ENCODE results near the gene HNRNPK. TPM values are rescaled to one million over a fixed set of nuclear protein-coding genes. Genes with fewer than 3 reads are reported as not detected.
A peak's percentile ranks its signal among the peaks of the same experiment; 100 is the strongest.

HNRNPK gene
- total RNA-seq, 3 donors from 2014 or later: 929 to 978 (median 948) TPM

- peaks cover 20% of the 10 kb centered on the region for H3K4me1 Mint-ChIP-seq (ENCODE audit: low read depth)
- no peak for ATAC-seq
- H3K36me3 Mint-ChIP-seq (ENCODE audit: insufficient read depth): peaks cover 20% of the 10 kb centered on the region
- no peak for DNase-seq
- H3K4me3 Mint-ChIP-seq: no peak overlapping the region
- H3K9me3 Mint-ChIP-seq: no peaks in the 10 kb centered on the region
- H3K27me3 Mint-ChIP-seq (ENCODE audit: low read depth): no peaks in the 10 kb centered on the region
Measured at GRCh38 chr9:83986765-83987401, 6.9 kb upstream of the HNRNPK start.

GRCh38 chr9:83986195-83986594, 6.2 kb upstream of the HNRNPK start:
- no peak for ATAC-seq
- H3K9me3 Mint-ChIP-seq: no peaks in the 10 kb centered on the region
- H3K4me1 Mint-ChIP-seq (ENCODE audit: low read depth): peaks cover 27% of the 10 kb centered on the region
- no peaks in the 10 kb centered on the region for H3K27me3 Mint-ChIP-seq (ENCODE audit: low read depth)
- DNase-seq: no peak
- H3K36me3 Mint-ChIP-seq (ENCODE audit: insufficient read depth): peaks cover 19% of the 10 kb centered on the region
- no peak overlapping the region for H3K4me3 Mint-ChIP-seq

GRCh38 chr9:83981126-83981871, 1.3 kb upstream of the HNRNPK start:
- no peak for ATAC-seq

GRCh38 chr9:83980395-83981125, 545 bp upstream of the HNRNPK start, which contains the start of gene RMI1:
TSS of gene RMI1 (plus strand) at chr9:83980805. CDS start at chr9:84000987, 20,182 bp downstream.
- peaks cover 39% of the 10 kb centered on the region for H3K4me1 Mint-ChIP-seq (ENCODE audit: low read depth)
- DNase-seq (peak; percentile 100), ATAC-seq (peak; percentile 77 to 79)
- peaks cover 39% of the 10 kb centered on the region for H3K36me3 Mint-ChIP-seq (ENCODE audit: insufficient read depth)
- H3K27me3 Mint-ChIP-seq (ENCODE audit: low read depth): no peaks in the 10 kb centered on the region
- no peaks in the 10 kb centered on the region for H3K9me3 Mint-ChIP-seq
- peak within 1 kb of the TSS; percentile 96 for H3K4me3 Mint-ChIP-seq

More at GRCh38 chr9:83981126-83981871, 1.3 kb upstream of the HNRNPK start:
- H3K9me3 Mint-ChIP-seq: no peaks in the 10 kb centered on the region
- no peak for DNase-seq
- peaks cover 32% of the 10 kb centered on the region for H3K36me3 Mint-ChIP-seq (ENCODE audit: insufficient read depth)
- H3K4me1 Mint-ChIP-seq (ENCODE audit: low read depth): peaks cover 32% of the 10 kb centered on the region
- peak overlapping the region; percentile 96 for H3K4me3 Mint-ChIP-seq
- H3K27me3 Mint-ChIP-seq (ENCODE audit: low read depth): no peaks in the 10 kb centered on the region

- H3K4me3 Mint-ChIP-seq: peak overlapping the region; percentile 96
- ATAC-seq (peak; percentile 52 to 61), DNase-seq (peak; percentile 87)
- H3K27me3 Mint-ChIP-seq (ENCODE audit: low read depth): no peaks in the 10 kb centered on the region
- peaks cover 53% of the 10 kb centered on the region for H3K36me3 Mint-ChIP-seq (ENCODE audit: insufficient read depth)
- no peaks in the 10 kb centered on the region for H3K9me3 Mint-ChIP-seq
- H3K4me1 Mint-ChIP-seq (ENCODE audit: low read depth): peaks cover 53% of the 10 kb centered on the region
Measured at GRCh38 chr9:83978992-83979811, 813 bp downstream of the HNRNPK start.

- no peaks in the 10 kb centered on the region for H3K9me3 Mint-ChIP-seq
- peaks cover 54% of the 10 kb centered on the region for H3K4me1 Mint-ChIP-seq (ENCODE audit: low read depth)
- DNase-seq (no peak), ATAC-seq (no peak)
- peaks cover 59% of the 10 kb centered on the region for H3K36me3 Mint-ChIP-seq (ENCODE audit: insufficient read depth)
- no peaks in the 10 kb centered on the region for H3K27me3 Mint-ChIP-seq (ENCODE audit: low read depth)
- H3K4me3 Mint-ChIP-seq: peak overlapping the region; percentile 96
Measured at GRCh38 chr9:83977196-83977595, 2.8 kb downstream of the HNRNPK start.

- no peaks in the 10 kb centered on the region for H3K27me3 Mint-ChIP-seq (ENCODE audit: low read depth)
- peaks cover 52% of the 10 kb centered on the region for H3K4me1 Mint-ChIP-seq (ENCODE audit: low read depth)
- ATAC-seq: no peak
- peaks cover 68% of the 10 kb centered on the region for H3K36me3 Mint-ChIP-seq (ENCODE audit: insufficient read depth)
- H3K9me3 Mint-ChIP-seq: no peaks in the 10 kb centered on the region
- no peak for DNase-seq
- H3K4me3 Mint-ChIP-seq: peak overlapping the region; percentile 96
Measured at GRCh38 chr9:83976372-83976771, 3.6 kb downstream of the HNRNPK start.

- Mint-ChIP-seq H3K4me3 (peak overlapping the region; percentile 17), H3K27me3 (ENCODE audit: low read depth) (no peaks in the 10 kb centered on the region), H3K4me1 (ENCODE audit: low read depth) (peaks cover 54% of the 10 kb centered on the region), H3K36me3 (ENCODE audit: insufficient read depth) (peaks cover 78% of the 10 kb centered on the region), H3K9me3 (no peaks in the 10 kb centered on the region)
- DNase-seq: no peak
- ATAC-seq: no peak
Measured at GRCh38 chr9:83975300-83975699, 4.7 kb downstream of the HNRNPK start.

- H3K4me3 Mint-ChIP-seq: no peak overlapping the region
- DNase-seq: no peak
- H3K9me3 Mint-ChIP-seq: no peaks in the 10 kb centered on the region
- H3K27me3 Mint-ChIP-seq (ENCODE audit: low read depth): no peaks in the 10 kb centered on the region
- peaks cover 55% of the 10 kb centered on the region for H3K4me1 Mint-ChIP-seq (ENCODE audit: low read depth)
- ATAC-seq: peak; percentile 17 to 22
- H3K36me3 Mint-ChIP-seq (ENCODE audit: insufficient read depth): peaks cover 78% of the 10 kb centered on the region
Measured at GRCh38 chr9:83972286-83972685, 7.7 kb downstream of the HNRNPK start.

GRCh38 chr9:83971485-83971884, 8.5 kb downstream of the HNRNPK start:
- DNase-seq (no peak), ATAC-seq (no peak)
- Mint-ChIP-seq H3K4me1 (ENCODE audit: low read depth) (peaks cover 47% of the 10 kb centered on the region), H3K4me3 (no peak overlapping the region), H3K27me3 (ENCODE audit: low read depth) (no peaks in the 10 kb centered on the region), H3K9me3 (no peaks in the 10 kb centered on the region), H3K36me3 (ENCODE audit: insufficient read depth) (peaks cover 76% of the 10 kb centered on the region)

GRCh38 chr9:83969602-83970001, 10.4 kb downstream of the HNRNPK start:
- peaks cover 58% of the 10 kb centered on the region for H3K36me3 Mint-ChIP-seq (ENCODE audit: insufficient read depth)
- no peaks in the 10 kb centered on the region for H3K9me3 Mint-ChIP-seq
- no peak for ATAC-seq
- H3K4me3 Mint-ChIP-seq: no peak overlapping the region
- peaks cover 29% of the 10 kb centered on the region for H3K4me1 Mint-ChIP-seq (ENCODE audit: low read depth)
- H3K27me3 Mint-ChIP-seq (ENCODE audit: low read depth): no peaks in the 10 kb centered on the region
- no peak for DNase-seq

GRCh38 chr9:83967073-83967472, 12.9 kb downstream of the HNRNPK start:
- ATAC-seq (no peak), DNase-seq (no peak)
- Mint-ChIP-seq H3K9me3 (no peaks in the 10 kb centered on the region), H3K36me3 (ENCODE audit: insufficient read depth) (peaks cover 43% of the 10 kb centered on the region), H3K4me1 (ENCODE audit: low read depth) (peaks cover 17% of the 10 kb centered on the region), H3K27me3 (ENCODE audit: low read depth) (no peaks in the 10 kb centered on the region), H3K4me3 (no peak overlapping the region)

GRCh38 chr9:83966209-83966582, 13.8 kb downstream of the HNRNPK start:
- DNase-seq (no peak), ATAC-seq (peak; percentile 5 to 11)
- Mint-ChIP-seq H3K9me3 (no peaks in the 10 kb centered on the region), H3K4me1 (ENCODE audit: low read depth) (peaks cover 12% of the 10 kb centered on the region), H3K36me3 (ENCODE audit: insufficient read depth) (peaks cover 34% of the 10 kb centered on the region), H3K27me3 (ENCODE audit: low read depth) (no peaks in the 10 kb centered on the region), H3K4me3 (no peak overlapping the region)

Data from activated T-cell treated with anti-CD3 and anti-CD28 coated beads, Interleukin-2, amount 50 U/mL, for 4 hours (primary cell).